H9 (cell line): ENCODE data around the gene CILP2. TPM values are rescaled to one million over a fixed set of nuclear protein-coding genes. Genes with fewer than 3 reads are reported as not detected.

Experiments used
- DNase-seq: peaks from one replicate; pipeline ENCODE4 v3.0.0-alpha.2; 2017
- H2AFZ ChIP-seq: one replicate; pipeline ENCODE4 v1.6.1; 2013; ENCODE audit warnings: mild to moderate bottlenecking, low read length, control low read depth, moderate library complexity
- H2AK5ac ChIP-seq: 2 replicates; pipeline ENCODE4 v1.6.1; 2013; ENCODE audit warnings: low read length, control low read depth, mixed read lengths; ENCODE audit not compliant: insufficient read length
- H2BK120ac ChIP-seq: one replicate; pipeline ENCODE4 v1.6.1; 2013; ENCODE audit warnings: low read depth, mild to moderate bottlenecking, low read length, control low read depth, inconsistent platforms; ENCODE audit not compliant: poor library complexity, severe bottlenecking
- H2BK12ac ChIP-seq: 2 replicates; pipeline ENCODE4 v1.6.1; 2013; ENCODE audit warnings: low read length, control low read depth, mixed read lengths, low read depth; ENCODE audit not compliant: insufficient read length
- H2BK15ac ChIP-seq: 2 replicates; pipeline ENCODE4 v1.6.1; 2013; ENCODE audit warnings: low read depth, low read length, control low read depth
- H2BK20ac ChIP-seq: one replicate; pipeline ENCODE4 v1.6.1; 2013; ENCODE audit warnings: low read depth, mild to moderate bottlenecking, low read length, control low read depth, inconsistent platforms; ENCODE audit not compliant: poor library complexity, severe bottlenecking
- H2BK5ac ChIP-seq: 2 replicates; pipeline ENCODE4 v1.6.1; 2013; ENCODE audit warnings: low read length, control low read depth, mixed read lengths; ENCODE audit not compliant: insufficient read length
- H3K14ac ChIP-seq: 2 replicates; pipeline ENCODE4 v1.6.1; 2013; ENCODE audit warnings: low read length, control low read depth; ENCODE audit not compliant: insufficient read depth
- H3K18ac ChIP-seq: 2 replicates; pipeline ENCODE4 v1.6.1; 2013; ENCODE audit warnings: low read depth, mild to moderate bottlenecking, mixed read lengths, low read length, control low read depth; ENCODE audit not compliant: insufficient read length
- H3K23ac ChIP-seq: 2 replicates; pipeline ENCODE4 v1.6.1; 2013; ENCODE audit warnings: low read length, control low read depth, mixed read lengths, low read depth; ENCODE audit not compliant: insufficient read length
- H3K23me2 ChIP-seq: 2 replicates; pipeline ENCODE4 v1.6.1; 2013; ENCODE audit warnings: low read depth, mild to moderate bottlenecking, mixed read lengths, low read length, control low read depth; ENCODE audit not compliant: insufficient read length, poor library complexity, severe bottlenecking
- H3K27ac ChIP-seq: 2 replicates; pipeline ENCODE4 v1.5.1; 2013; ENCODE audit warnings: low read length, control low read depth, mixed read lengths, low read depth; ENCODE audit not compliant: insufficient read length
- H3K27me3 ChIP-seq: 2 replicates; pipeline ENCODE4 v1.6.1; 2013; ENCODE audit warnings: low read length, control low read depth, inconsistent platforms; ENCODE audit not compliant: insufficient read depth
- H3K4ac ChIP-seq: 2 replicates; pipeline ENCODE4 v1.6.1; 2013; ENCODE audit warnings: low read depth, mild to moderate bottlenecking, control low read depth, inconsistent platforms, low read length, moderate library complexity
- H3K4me1 ChIP-seq: 2 replicates; pipeline ENCODE4 v1.6.1; 2013; ENCODE audit warnings: low read length, control low read depth, inconsistent platforms; ENCODE audit not compliant: insufficient read depth
- H3K4me2 ChIP-seq: 2 replicates; pipeline ENCODE4 v1.6.1; 2013; ENCODE audit warnings: low read length, control low read depth, mixed read lengths; ENCODE audit not compliant: insufficient read length, insufficient read depth
- H3K56ac ChIP-seq: 2 replicates; pipeline ENCODE4 v1.6.1; 2013; ENCODE audit warnings: low read depth, mild to moderate bottlenecking, mixed read lengths, low read length, control low read depth; ENCODE audit not compliant: insufficient read length
- H3K79me1 ChIP-seq: 2 replicates; pipeline ENCODE4 v1.6.1; 2013; ENCODE audit warnings: low read depth, mild to moderate bottlenecking, moderate library complexity, low read length, control low read depth, inconsistent platforms; ENCODE audit not compliant: insufficient read depth, poor library complexity, severe bottlenecking
- H3K79me2 ChIP-seq: 2 replicates; pipeline ENCODE4 v1.6.1; 2013; ENCODE audit warnings: low read length, control low read depth, inconsistent platforms; ENCODE audit not compliant: insufficient read depth
- H3K9ac ChIP-seq: 2 replicates; pipeline ENCODE4 v1.6.1; 2013; ENCODE audit warnings: low read length, control low read depth, mixed read lengths; ENCODE audit not compliant: insufficient read length; ENCODE audit errors: extremely low read depth
- H3K9me3 ChIP-seq: one replicate; pipeline ENCODE4 v1.6.1; 2013; ENCODE audit warnings: low read depth, low read length, inconsistent platforms; ENCODE audit not compliant: control insufficient read depth
- H3T11ph ChIP-seq: one replicate; pipeline ENCODE4 v1.6.1; 2013; ENCODE audit warnings: mild to moderate bottlenecking, low read length, control low read depth, inconsistent platforms
- H4K20me1 ChIP-seq: one replicate; pipeline ENCODE4 v1.6.1; 2013; ENCODE audit not compliant: control insufficient read depth, insufficient read length, insufficient read depth
- H4K5ac ChIP-seq: 2 replicates; pipeline ENCODE4 v1.6.1; 2013; ENCODE audit warnings: low read depth, mild to moderate bottlenecking, mixed read lengths, low read length, control low read depth; ENCODE audit not compliant: insufficient read length
- H4K8ac ChIP-seq: replicated peaks from 2 replicates; pipeline ENCODE4 v1.6.1; 2013; ENCODE audit warnings: low read length, control low read depth, mixed read lengths, low read depth; ENCODE audit not compliant: insufficient read length
- H4K91ac ChIP-seq: 2 replicates; pipeline ENCODE4 v1.6.1; 2013; ENCODE audit warnings: low read depth, mild to moderate bottlenecking, moderate library complexity, mixed read lengths, low read length, control low read depth; ENCODE audit not compliant: insufficient read length
- H3K27ac Mint-ChIP-seq, 3 experiments: 2 replicates in 2 of 3; 3 replicates in 1 of 3; pipeline ENCODE4 v1.8.0; 2020 to 2021; ENCODE audit warnings: mixed read lengths in 3 of 3, mild to moderate bottlenecking in 1 of 3, moderate library complexity in 1 of 3
- H3K27me3 Mint-ChIP-seq: 2 replicates; pipeline ENCODE4 v1.8.0; 2021; ENCODE audit warnings: low read depth, mild to moderate bottlenecking, moderate library complexity, mixed read lengths
- H3K36me3 Mint-ChIP-seq, 3 experiments: 2 replicates in 2 of 3; 3 replicates in 1 of 3; pipeline ENCODE4 v1.8.0; 2020 to 2021; ENCODE audit warnings: low read depth in 3 of 3, mixed read lengths in 3 of 3; ENCODE audit not compliant: insufficient read depth in 1 of 3
- H3K4me1 Mint-ChIP-seq, 2 experiments: 2 replicates each; pipeline ENCODE4 v1.8.0; 2020; ENCODE audit warnings: mixed read lengths in 2 of 2
- H3K4me3 Mint-ChIP-seq, 2 experiments: 2 replicates in 1 of 2; 3 replicates in 1 of 2; pipeline ENCODE4 v1.8.0; 2020 to 2021; ENCODE audit warnings: mild to moderate bottlenecking in 2 of 2, mixed read lengths in 2 of 2, moderate library complexity in 1 of 2
- H3K9me3 Mint-ChIP-seq, 2 experiments: 2 replicates in 1 of 2; 3 replicates in 1 of 2; pipeline ENCODE4 v1.8.0; 2020; ENCODE audit warnings: mild to moderate bottlenecking in 2 of 2, mixed read lengths in 2 of 2, moderate library complexity in 1 of 2
- WGBS: extraction: QIAGEN DNeasy Blood & Tissue Kit; methylation state at CpG from one replicate; pipeline ENCODE4 v1.1.7; 2013; ENCODE audit warnings: missing lambda C conversion rate, low lambda C conversion rate, mixed read lengths; ENCODE audit not compliant: insufficient read length; ENCODE audit errors: extremely low coverage; 5-methylcytosine and 5-hydroxymethylcytosine counted together
- total RNA-seq: library from RNA; stranded (reverse); gene quantifications from 2 replicates; pipeline ENCODE4 v1.2.1, GENCODE V29; 2021
- TF ChIP-seq, protein P1 (sequence below): fragments of 200-600 bp; sonication (generic); conservative IDR thresholded peaks from 3 replicates; pipeline ENCODE4 v1.8.0; 2021; ENCODE audit warnings: antibody characterized with exemption, mild to moderate bottlenecking

Gene CILP2
- total RNA-seq, 1 experiment from 2014 or later: 6.4 TPM

DNA sequence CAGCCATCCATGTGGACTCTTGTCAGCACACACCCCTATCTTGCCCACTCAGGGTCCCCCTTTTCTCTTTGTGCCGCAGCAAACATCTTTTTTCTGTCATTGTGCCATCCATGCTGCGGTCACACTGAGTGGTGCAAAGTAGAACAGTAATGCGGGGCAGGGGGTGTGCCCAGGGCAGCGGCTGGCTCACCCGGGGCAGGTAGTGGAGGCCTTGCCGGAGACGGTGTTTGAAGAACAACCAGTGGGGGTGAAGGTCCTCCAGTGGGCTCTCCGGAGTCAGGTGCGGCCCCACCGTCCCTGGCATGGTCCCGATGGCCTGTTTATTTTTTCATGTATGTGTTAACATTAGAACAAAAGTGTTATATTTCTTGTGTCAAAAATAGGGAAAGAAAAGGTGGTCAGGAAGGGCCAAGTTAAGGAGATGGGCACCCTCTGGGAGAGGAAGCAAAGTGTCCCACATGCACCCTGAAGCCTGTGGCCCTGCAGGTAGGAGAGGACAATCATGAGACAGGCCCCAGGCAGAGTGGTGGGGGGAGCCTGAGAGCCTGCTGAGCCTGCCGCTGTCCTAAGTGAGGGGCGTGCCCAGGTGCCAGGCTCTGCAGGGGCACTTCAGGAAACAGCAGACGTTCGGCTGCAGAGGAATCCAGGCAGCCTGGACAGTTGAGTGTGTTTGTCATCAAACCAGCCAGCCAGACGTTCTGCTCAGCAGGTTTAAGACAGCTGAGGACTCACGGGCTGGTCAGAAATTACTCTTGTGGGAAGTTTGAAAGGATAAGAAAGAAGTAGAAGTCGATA lies 35.1 kb upstream of the CILP2 start:
- Histone ChIP-seq H3K9ac (no peak overlapping the region), H2BK5ac (no peak overlapping the region), H3K27me3 (no peaks in the 10 kb centered on the region), H3K23me2 (no peaks in the 10 kb centered on the region), H4K20me1 (no peaks in the 10 kb centered on the region), H4K91ac (no peak overlapping the region), H3T11ph (no peak overlapping the region), H3K9me3 (no peaks in the 10 kb centered on the region), H4K5ac (no peak overlapping the region), H3K4me2 (no peak overlapping the region), H2BK15ac (no peak overlapping the region), H2BK20ac (no peak overlapping the region), H3K18ac (no peak overlapping the region), H3K79me1 (no peaks in the 10 kb centered on the region), H3K56ac (no peak overlapping the region), H3K4ac (no peak overlapping the region), H2AK5ac (no peak overlapping the region), H3K14ac (no peak overlapping the region), H2AFZ (no peak overlapping the region), H3K79me2 (no peaks in the 10 kb centered on the region), H4K8ac (no peak overlapping the region), H2BK12ac (no peak overlapping the region), H3K4me1 (no peaks in the 10 kb centered on the region), H3K23ac (no peak overlapping the region), H2BK120ac (no peak overlapping the region), H3K27ac (no peak overlapping the region)
- no peaks in the 10 kb centered on the region for H3K9me3 Mint-ChIP-seq
- peaks cover 42 to 93% (median 85%) of the 10 kb centered on the region in 3 experiments for H3K36me3 Mint-ChIP-seq
- H3K4me1 Mint-ChIP-seq: peaks cover 0 to 4% of the 10 kb centered on the region in 2 experiments; a peak in 1 of 4 replicates
- H3K27me3 Mint-ChIP-seq: no peaks in the 10 kb centered on the region; the same call in 1 of the 2 replicates
- H3K4me3 Mint-ChIP-seq: no peak overlapping the region
- WGBS: 100% methylated on average over 1 of the region's 18 CpGs
- H3K27ac Mint-ChIP-seq: peak overlapping the region in 1 of 3 experiments; percentile 1; a peak in 2 of 7 replicates
- no peak for DNase-seq
- TF ChIP-seq, protein P1, sequence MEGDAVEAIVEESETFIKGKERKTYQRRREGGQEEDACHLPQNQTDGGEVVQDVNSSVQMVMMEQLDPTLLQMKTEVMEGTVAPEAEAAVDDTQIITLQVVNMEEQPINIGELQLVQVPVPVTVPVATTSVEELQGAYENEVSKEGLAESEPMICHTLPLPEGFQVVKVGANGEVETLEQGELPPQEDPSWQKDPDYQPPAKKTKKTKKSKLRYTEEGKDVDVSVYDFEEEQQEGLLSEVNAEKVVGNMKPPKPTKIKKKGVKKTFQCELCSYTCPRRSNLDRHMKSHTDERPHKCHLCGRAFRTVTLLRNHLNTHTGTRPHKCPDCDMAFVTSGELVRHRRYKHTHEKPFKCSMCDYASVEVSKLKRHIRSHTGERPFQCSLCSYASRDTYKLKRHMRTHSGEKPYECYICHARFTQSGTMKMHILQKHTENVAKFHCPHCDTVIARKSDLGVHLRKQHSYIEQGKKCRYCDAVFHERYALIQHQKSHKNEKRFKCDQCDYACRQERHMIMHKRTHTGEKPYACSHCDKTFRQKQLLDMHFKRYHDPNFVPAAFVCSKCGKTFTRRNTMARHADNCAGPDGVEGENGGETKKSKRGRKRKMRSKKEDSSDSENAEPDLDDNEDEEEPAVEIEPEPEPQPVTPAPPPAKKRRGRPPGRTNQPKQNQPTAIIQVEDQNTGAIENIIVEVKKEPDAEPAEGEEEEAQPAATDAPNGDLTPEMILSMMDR: no peak
